Measurements from ENCODE around the gene C2CD2.

Gene C2CD2

GRCh38 chr21:41918561-41919358, 35.1 kb downstream of the C2CD2 start:
- H4K20me1 ChIP-seq (ENCODE audit: insufficient read depth, low read length), result no peaks in the 10 kb centered on the region
- H3K9me3 ChIP-seq (ENCODE audit: insufficient read depth, low read length), result no peaks in the 10 kb centered on the region

GRCh38 chr21:41917531-41917930, 36.3 kb downstream of the C2CD2 start:
- Histone ChIP-seq H4K20me1 (ENCODE audit: insufficient read depth, low read length) (no peaks in the 10 kb centered on the region), H3K4me2 (ENCODE audit: low read length) (no peak overlapping the region), H3K79me2 (ENCODE audit: low read length) (no peaks in the 10 kb centered on the region), H3K4me3 (ENCODE audit: low read length) (no peak overlapping the region), H3K4me1 (ENCODE audit: low read length) (peaks cover 26% of the 10 kb centered on the region), H2AFZ (ENCODE audit: low read depth, low read length) (no peak overlapping the region), H3K9me3 (ENCODE audit: insufficient read depth, low read length) (no peaks in the 10 kb centered on the region), H3K27ac (ENCODE audit: low read length) (no peak overlapping the region), H3K9ac (ENCODE audit: low read length) (no peak overlapping the region), H3K36me3 (replicated peaks; ENCODE audit: low read depth, low read length) (no peaks in the 10 kb centered on the region), H3K27me3 (ENCODE audit: low read depth, low read length) (peaks cover 5% of the 10 kb centered on the region; the same call in 1 of the 2 replicates)
- TF ChIP-seq CTCF (IDR thresholded peaks at IDR 0.05; ENCODE audit: low read depth, low read length), result no peak
- TF ChIP-seq EZH2phosphoT487 (IDR thresholded peaks at IDR 0.05; ENCODE audit: low read depth), result no peak

More at GRCh38 chr21:41918561-41919358, 35.1 kb downstream of the C2CD2 start:
- no peak overlapping the region for H3K4me2 ChIP-seq (ENCODE audit: low read length)
- H3K36me3 ChIP-seq (replicated peaks; ENCODE audit: low read depth, low read length), result no peaks in the 10 kb centered on the region
- H3K4me1 ChIP-seq (ENCODE audit: low read length), result peaks cover 26% of the 10 kb centered on the region
- TF ChIP-seq CTCF (IDR thresholded peaks at IDR 0.05; ENCODE audit: low read depth, low read length), result no peak
- no peak for TF ChIP-seq EZH2phosphoT487 (IDR thresholded peaks at IDR 0.05; ENCODE audit: low read depth)
- H3K4me3 ChIP-seq (ENCODE audit: low read length), result no peak overlapping the region
- peaks cover 5% of the 10 kb centered on the region; the same call in 1 of the 2 replicates for H3K27me3 ChIP-seq (ENCODE audit: low read depth, low read length)
- no peaks in the 10 kb centered on the region for H3K79me2 ChIP-seq (ENCODE audit: low read length)
- no peak overlapping the region for H2AFZ ChIP-seq (ENCODE audit: low read depth, low read length)
- H3K27ac ChIP-seq (ENCODE audit: low read length), result no peak overlapping the region
- no peak overlapping the region for H3K9ac ChIP-seq (ENCODE audit: low read length)

- Histone ChIP-seq H3K4me2 (ENCODE audit: low read length) (no peak overlapping the region), H3K27ac (ENCODE audit: low read length) (no peak overlapping the region), H2AFZ (ENCODE audit: low read depth, low read length) (no peak overlapping the region), H3K9me3 (ENCODE audit: insufficient read depth, low read length) (no peaks in the 10 kb centered on the region), H3K36me3 (replicated peaks; ENCODE audit: low read depth, low read length) (no peaks in the 10 kb centered on the region), H3K27me3 (ENCODE audit: low read depth, low read length) (peaks cover 5% of the 10 kb centered on the region; the same call in 1 of the 2 replicates), H3K4me3 (ENCODE audit: low read length) (no peak overlapping the region), H3K4me1 (ENCODE audit: low read length) (peaks cover 22% of the 10 kb centered on the region), H3K79me2 (ENCODE audit: low read length) (no peaks in the 10 kb centered on the region), H3K9ac (ENCODE audit: low read length) (no peak overlapping the region), H4K20me1 (ENCODE audit: insufficient read depth, low read length) (no peaks in the 10 kb centered on the region)
- TF ChIP-seq EZH2phosphoT487 (IDR thresholded peaks at IDR 0.05; ENCODE audit: low read depth) (no peak), CTCF (IDR thresholded peaks at IDR 0.05; ENCODE audit: low read depth, low read length) (peak; percentile 60)
These were observed 36.9 kb downstream of the C2CD2 start for GRCh38 chr21:41916888-41917433.

GRCh38 chr21:41914965-41915364, 38.9 kb downstream of the C2CD2 start:
- no peaks in the 10 kb centered on the region for H4K20me1 ChIP-seq (ENCODE audit: insufficient read depth, low read length)
- H3K4me3 ChIP-seq (ENCODE audit: low read length), result no peak overlapping the region
- peaks cover 6% of the 10 kb centered on the region for H3K4me1 ChIP-seq (ENCODE audit: low read length)
- no peak for TF ChIP-seq EZH2phosphoT487 (IDR thresholded peaks at IDR 0.05; ENCODE audit: low read depth)
- no peak for TF ChIP-seq CTCF (IDR thresholded peaks at IDR 0.05; ENCODE audit: low read depth, low read length)
- H3K4me2 ChIP-seq (ENCODE audit: low read length), result no peak overlapping the region
- no peak overlapping the region for H3K9ac ChIP-seq (ENCODE audit: low read length)
- no peak overlapping the region for H3K27ac ChIP-seq (ENCODE audit: low read length)
- H3K9me3 ChIP-seq (ENCODE audit: insufficient read depth, low read length), result no peaks in the 10 kb centered on the region
- no peaks in the 10 kb centered on the region for H3K36me3 ChIP-seq (replicated peaks; ENCODE audit: low read depth, low read length)
- no peak overlapping the region for H2AFZ ChIP-seq (ENCODE audit: low read depth, low read length)
- no peaks in the 10 kb centered on the region; the same call in 1 of the 2 replicates for H3K27me3 ChIP-seq (ENCODE audit: low read depth, low read length)
- H3K79me2 ChIP-seq (ENCODE audit: low read length), result no peaks in the 10 kb centered on the region
